ENCODE measurements around the gene MEGF11.

DNA sequence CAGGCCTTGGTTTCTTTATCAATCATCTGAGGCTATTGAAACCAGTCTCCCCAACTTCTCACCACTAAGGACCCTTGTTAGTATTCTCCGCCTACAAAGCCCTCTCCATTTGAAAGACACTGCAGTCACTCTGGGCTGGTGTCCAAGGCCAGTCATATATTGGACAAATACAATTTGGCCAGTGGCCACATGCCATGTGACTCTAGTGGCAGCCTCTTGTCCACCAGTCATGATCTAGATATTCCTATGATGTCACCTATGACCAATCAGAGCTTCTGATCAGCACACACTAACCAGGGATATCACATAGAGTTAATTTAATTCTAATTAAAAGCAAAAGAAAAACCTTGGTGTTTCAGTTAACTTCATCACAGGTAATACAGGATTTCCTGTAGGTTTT is 316.1 kb downstream of the MEGF11 start:
- TF ChIP-seq HOXD13 (CRISPR knock-in tag; IDR thresholded peaks at IDR 0.05; ENCODE audit: borderline replicate concordance): no peak
- TF ChIP-seq ZNF629 (tag by site-specific recombination; IDR thresholded peaks at IDR 0.05): no peak
